Stimulated activated CD8-positive, alpha-beta memory T cell treated with anti-CD3 and anti-CD28 coated beads, Interleukin-12 subunit alpha, Interleukin-12 subunit beta, amount 100 ng/mL, for 4 hours (primary cell): ENCODE measurements around the gene ZDHHC7.
"Not testable (repeated sequence)": the region's sequence is repeated elsewhere in the genome, so short reads cannot be mapped to it uniquely, and the experiment has no call there.

Source experiments
- DNase-seq: peaks from one replicate; pipeline ENCODE4 v3.0.0-alpha.2; 2020; ENCODE audit warnings: low read depth

The ZDHHC7 gene

GRCh38 chr16:85010931-85011845, at the start of gene ZDHHC7:
Gene ZDHHC7, minus strand, starts transcription at chr16:85011535. Its CDS starts 20,917 bp downstream, at chr16:84990618.
- peak; percentile 79 for DNase-seq

GRCh38 chr16:85058909-85059308, 47.6 kb upstream of the ZDHHC7 start:
- DNase-seq, result no peak

- no peak for DNase-seq
Observed at GRCh38 chr16:85057948-85058347, 46.6 kb upstream of the ZDHHC7 start.

GRCh38 chr16:85057212-85057889, 46.0 kb upstream of the ZDHHC7 start:
- no peak for DNase-seq

- DNase-seq, result no peak
Observed at GRCh38 chr16:85056211-85056748, 44.9 kb upstream of the ZDHHC7 start.

GRCh38 chr16:85055493-85056210, 44.3 kb upstream of the ZDHHC7 start:
- peak; percentile 49 for DNase-seq

GRCh38 chr16:85054948-85055492, 43.7 kb upstream of the ZDHHC7 start:
- no peak for DNase-seq

- not testable (repeated sequence) for DNase-seq
Observed at GRCh38 chr16:85054321-85054720, 43.0 kb upstream of the ZDHHC7 start.

GRCh38 chr16:85052536-85052935, 41.2 kb upstream of the ZDHHC7 start:
- no peak for DNase-seq

GRCh38 chr16:85051683-85052082, 40.3 kb upstream of the ZDHHC7 start:
- DNase-seq, result no peak

- no peak for DNase-seq
Observed at GRCh38 chr16:85051067-85051581, 39.8 kb upstream of the ZDHHC7 start.

- DNase-seq, result no peak
Observed at GRCh38 chr16:85049706-85050305, 38.5 kb upstream of the ZDHHC7 start.

- no peak for DNase-seq
Observed at GRCh38 chr16:85048921-85049562, 37.7 kb upstream of the ZDHHC7 start.

GRCh38 chr16:85047867-85048455, 36.6 kb upstream of the ZDHHC7 start:
- no peak for DNase-seq

- DNase-seq, result no peak
Observed at GRCh38 chr16:85046931-85047866, 35.9 kb upstream of the ZDHHC7 start.

- no peak for DNase-seq
Observed at GRCh38 chr16:85046472-85046916, 35.2 kb upstream of the ZDHHC7 start.

GRCh38 chr16:85045641-85046471, 34.5 kb upstream of the ZDHHC7 start:
- DNase-seq, result no peak

GRCh38 chr16:85045077-85045476, 33.7 kb upstream of the ZDHHC7 start:
- DNase-seq, result no peak
